ENCODE results near the gene OAS1.

The OAS1 gene

GRCh38 chr12:112906712-112907414, at the start of gene OAS1:
TSS of gene OAS1 (plus strand) at chr12:112906962. CDS start at chr12:112907040, 78 bp downstream.
- no peak for DNase-seq

GRCh38 chr12:112859291-112859690, 47.5 kb upstream of the OAS1 start:
- DNase-seq, result no peak

GRCh38 chr12:112860181-112860580, 46.6 kb upstream of the OAS1 start:
- no peak for DNase-seq

GRCh38 chr12:112861284-112861683, 45.5 kb upstream of the OAS1 start:
- DNase-seq, result no peak

GRCh38 chr12:112862636-112863290, 44.0 kb upstream of the OAS1 start:
- DNase-seq, result peak; percentile 10 to 39

- DNase-seq, result no peak
These were observed 38.2 kb upstream of the OAS1 start for GRCh38 chr12:112868459-112869041.

- no peak for DNase-seq
These were observed 37.7 kb upstream of the OAS1 start for GRCh38 chr12:112869091-112869490.

- DNase-seq, result no peak
These were observed 37.0 kb upstream of the OAS1 start for GRCh38 chr12:112869778-112870177.

- no peak for DNase-seq
These were observed 36.3 kb upstream of the OAS1 start for GRCh38 chr12:112870267-112870980.

- no peak for DNase-seq
These were observed 31.2 kb upstream of the OAS1 start for GRCh38 chr12:112875608-112876007.

GRCh38 chr12:112876506-112876905, 30.3 kb upstream of the OAS1 start:
- DNase-seq, result no peak

- no peak for DNase-seq
These were observed 29.8 kb upstream of the OAS1 start for GRCh38 chr12:112877006-112877405.

GRCh38 chr12:112878488-112878887, 28.3 kb upstream of the OAS1 start:
- no peak for DNase-seq

- no peak for DNase-seq
These were observed 27.5 kb upstream of the OAS1 start for GRCh38 chr12:112879191-112879705.

- DNase-seq, result no peak
These were observed 25.2 kb upstream of the OAS1 start for GRCh38 chr12:112881602-112882001.

GRCh38 chr12:112885236-112885635, 21.5 kb upstream of the OAS1 start:
- no peak for DNase-seq

- DNase-seq, result no peak
These were observed 19.2 kb upstream of the OAS1 start for GRCh38 chr12:112887550-112887949.

GRCh38 chr12:112891093-112892024, 15.4 kb upstream of the OAS1 start:
- no peak for DNase-seq

- no peak for DNase-seq
These were observed 13.9 kb upstream of the OAS1 start for GRCh38 chr12:112892856-112893255.

GRCh38 chr12:112894128-112894527, 12.6 kb upstream of the OAS1 start:
- DNase-seq, result no peak

GRCh38 chr12:112898380-112898779, 8.4 kb upstream of the OAS1 start:
- DNase-seq, result no peak

Measured in NCI-H187 (cell line).